OCI-M1 (cell line): ENCODE measurements around the gene PTPRC.

Source experiments
- DNase-seq: peaks from one replicate; lab custom pipeline; 2025; lab: John Stamatoyannopoulos, UW

Gene PTPRC

GRCh38 chr1:198676253-198676652 lies 37.4 kb downstream of the PTPRC start:
- peak; percentile 69 for DNase-seq

DNA sequence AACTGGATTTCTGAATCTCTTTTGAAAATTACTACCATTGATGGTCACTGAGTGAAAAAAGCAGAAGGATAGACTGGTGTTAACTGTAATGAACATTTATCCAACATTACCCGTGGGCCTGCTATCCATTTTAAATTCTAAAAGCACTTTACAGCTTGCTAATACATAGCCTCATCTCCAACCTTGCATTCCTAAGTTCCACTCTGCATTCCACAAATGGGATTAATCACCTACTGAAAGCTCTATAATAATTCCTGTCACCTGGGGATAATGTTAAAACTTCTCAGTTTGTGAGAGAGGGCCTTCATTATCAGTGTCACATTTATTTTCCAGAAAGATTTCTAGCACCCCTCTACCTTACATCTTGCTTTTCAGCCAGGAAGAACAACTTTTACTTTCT lies 38.2 kb downstream of the PTPRC start:
- no peak for DNase-seq

DNA sequence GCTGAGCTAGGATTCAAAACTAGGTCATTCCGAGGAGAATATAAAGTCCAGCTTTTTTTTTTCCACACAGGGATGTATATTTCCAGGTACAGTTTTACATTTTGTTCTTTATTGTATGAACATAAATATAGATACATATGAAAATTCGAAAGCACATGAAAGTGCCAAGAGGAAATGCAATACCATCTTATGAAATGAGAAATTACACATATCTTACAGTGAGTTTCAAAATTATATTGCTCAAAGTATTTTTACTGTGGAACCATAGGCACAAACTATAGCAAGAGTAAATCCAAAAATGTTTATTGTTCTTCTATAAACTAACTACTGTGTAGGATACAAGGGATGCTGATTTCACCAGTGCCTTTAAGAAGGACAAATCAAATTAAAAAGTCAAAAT lies 39.0 kb downstream of the PTPRC start:
- DNase-seq: no peak

DNA sequence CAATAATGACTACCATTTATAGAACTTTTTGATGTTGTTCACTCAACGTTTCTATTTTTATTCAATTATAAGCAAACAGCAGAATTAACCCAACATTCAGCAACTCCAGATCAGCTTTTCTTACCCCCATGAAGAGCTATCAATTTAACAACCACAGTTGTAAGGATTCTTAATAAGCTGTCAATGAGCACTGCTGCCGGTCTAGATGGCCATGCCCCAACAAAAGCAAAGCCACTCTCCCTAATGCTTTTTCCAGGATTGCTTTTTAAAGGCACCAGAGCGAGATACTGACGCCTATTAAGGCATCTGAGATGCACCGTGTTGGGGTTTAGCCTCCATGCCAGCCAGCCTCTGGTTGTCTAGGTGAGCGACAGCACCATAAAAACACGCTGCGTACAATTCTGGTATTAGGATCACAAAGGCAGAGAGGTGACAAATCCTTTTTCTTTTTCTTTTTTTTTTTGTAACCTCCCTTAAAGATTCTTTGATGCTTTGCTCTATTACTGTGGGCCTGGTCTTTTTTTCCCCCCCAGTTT lies 39.5 kb downstream of the PTPRC start:
- no peak for DNase-seq

- DNase-seq: no peak
Observed at GRCh38 chr1:198678901-198679329, 40.1 kb downstream of the PTPRC start.

GRCh38 chr1:198679535-198680173 lies 40.8 kb downstream of the PTPRC start:
- DNase-seq: no peak

GRCh38 chr1:198680174-198680875 lies 41.5 kb downstream of the PTPRC start:
- no peak for DNase-seq

DNA sequence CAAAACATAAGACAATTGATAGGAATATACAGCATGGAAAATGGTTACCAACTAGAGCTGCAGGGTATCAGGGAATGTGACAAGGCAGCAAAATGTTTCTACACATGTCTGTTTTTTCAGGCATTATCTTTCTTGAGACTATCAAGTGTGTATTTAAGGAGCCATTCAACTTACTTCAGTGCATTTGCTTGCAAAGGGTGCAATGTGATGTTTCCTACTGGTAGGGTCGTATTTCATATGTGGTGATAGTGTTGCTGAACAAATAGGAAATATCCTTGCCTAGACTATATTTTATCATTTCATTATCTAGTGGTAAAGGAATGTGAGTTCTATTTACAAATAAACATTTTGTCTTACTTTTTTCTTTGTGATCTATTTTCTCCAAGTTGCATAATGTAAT lies 42.4 kb downstream of the PTPRC start:
- DNase-seq: peak; percentile 79

GRCh38 chr1:198681831-198682759 lies 43.3 kb downstream of the PTPRC start:
- peak; percentile 99 for DNase-seq

DNA sequence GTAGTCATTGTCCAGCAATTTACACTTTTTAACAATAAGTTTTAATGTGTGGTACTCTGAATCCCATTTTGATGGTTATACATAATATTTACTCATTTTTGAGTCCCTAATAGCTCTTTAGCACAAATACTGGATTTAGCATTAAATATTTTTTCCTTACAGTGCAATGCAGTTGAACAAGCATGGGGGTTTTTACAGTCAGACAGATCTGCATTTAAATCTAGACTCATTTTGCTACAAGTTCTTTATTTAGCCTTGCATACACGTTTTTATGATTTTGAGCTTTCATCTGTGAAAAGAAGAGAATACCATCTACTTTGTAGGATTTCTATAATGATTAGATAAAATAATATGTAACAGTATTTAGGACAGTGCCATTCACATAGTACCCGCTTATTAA lies 44.0 kb downstream of the PTPRC start:
- DNase-seq: no peak

GRCh38 chr1:198683449-198683848 lies 44.6 kb downstream of the PTPRC start:
- no peak for DNase-seq

DNA sequence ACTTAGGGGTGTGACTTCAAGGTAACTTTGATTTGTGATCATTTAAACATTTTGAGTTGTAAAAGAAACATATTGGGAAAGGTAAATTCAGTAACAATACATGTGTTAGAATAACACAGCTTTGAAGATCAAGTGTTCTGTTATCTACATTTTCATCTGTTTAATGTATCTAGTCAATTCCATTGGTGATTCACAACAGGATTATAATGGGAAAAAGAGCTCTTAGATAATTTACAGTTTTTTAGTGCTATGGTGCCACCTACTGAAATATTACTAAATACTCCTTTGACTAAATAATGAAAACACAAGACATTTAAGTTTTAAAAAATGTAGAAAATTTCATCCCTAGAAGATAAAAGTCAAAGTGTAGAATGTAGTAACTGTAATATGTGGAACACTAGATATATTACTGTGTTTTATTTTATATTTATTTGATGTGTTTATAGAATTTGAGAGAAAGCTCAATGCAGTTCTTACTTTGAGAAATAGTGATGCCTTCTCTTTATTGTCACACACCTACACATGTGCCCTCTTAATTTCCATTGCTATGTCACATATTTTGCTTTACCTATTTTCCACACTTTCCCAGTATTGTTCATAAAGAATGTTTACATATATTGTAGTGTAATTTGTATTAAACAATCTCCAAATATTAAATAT lies 47.4 kb downstream of the PTPRC start:
- peak; percentile 79 for DNase-seq

- no peak for DNase-seq
Observed at GRCh38 chr1:198687429-198687828, 48.6 kb downstream of the PTPRC start.

GRCh38 chr1:198691063-198691462 lies 52.2 kb downstream of the PTPRC start:
- no peak for DNase-seq

- no peak for DNase-seq
Observed at GRCh38 chr1:198693321-198693720, 54.5 kb downstream of the PTPRC start.

DNA sequence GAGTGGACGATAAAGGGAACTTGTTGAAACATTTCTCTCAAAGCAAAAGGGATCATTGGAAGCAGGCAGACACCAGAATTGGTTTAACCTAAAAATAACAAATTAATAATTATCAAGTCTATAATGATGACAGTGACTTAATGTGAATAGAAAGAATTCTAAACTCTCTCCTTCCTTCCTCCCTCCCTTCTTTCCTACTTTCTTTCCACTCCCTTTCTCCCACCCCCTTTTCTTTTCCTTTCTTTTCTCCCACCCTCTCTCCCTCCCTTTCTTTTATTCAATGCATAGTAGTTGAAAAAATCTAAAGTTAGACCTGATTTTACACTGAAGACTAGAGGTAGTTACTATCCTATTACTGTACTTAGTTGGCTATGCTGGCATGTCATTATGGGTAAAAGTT lies 55.7 kb downstream of the PTPRC start:
- no peak for DNase-seq

DNA sequence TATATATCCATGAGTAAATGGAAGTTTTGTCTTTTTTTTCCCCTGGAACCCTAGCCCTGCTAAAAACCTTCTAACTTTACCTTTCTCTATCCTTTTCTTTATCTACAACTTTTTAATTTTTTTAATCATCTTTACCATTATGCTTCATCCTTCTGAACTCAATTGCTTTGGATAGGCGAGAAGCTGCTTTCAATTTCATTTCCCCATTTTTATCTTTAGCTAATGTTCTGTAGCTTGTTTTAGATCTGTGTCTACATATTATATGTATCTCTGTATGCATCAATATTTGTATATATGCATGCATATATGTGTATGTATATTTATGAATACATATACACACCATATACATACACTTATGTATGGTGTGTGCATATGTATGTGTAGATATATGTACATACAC lies 57.4 kb downstream of the PTPRC start:
- no peak for DNase-seq

- no peak for DNase-seq
Observed at GRCh38 chr1:198699167-198700015, 60.6 kb downstream of the PTPRC start.

- no peak for DNase-seq
Observed at GRCh38 chr1:198700016-198700392, 61.2 kb downstream of the PTPRC start.

- no peak for DNase-seq
Observed at GRCh38 chr1:198700396-198700795, 61.6 kb downstream of the PTPRC start.

GRCh38 chr1:198701250-198701649 lies 62.4 kb downstream of the PTPRC start:
- DNase-seq: no peak
